ENCODE results near the gene ACOT6. TPM values are rescaled to one million over a fixed set of nuclear protein-coding genes. Genes with fewer than 3 reads are reported as not detected.
"Not testable (repeated sequence)": the region's sequence is repeated elsewhere in the genome, so short reads cannot be mapped to it uniquely, and the experiment has no call there.

ACOT6 gene
- total RNA-seq, 2 donors from 2014 or later, result not detected

GRCh38 chr14:73588695-73589094 is 23.6 kb upstream of the ACOT6 start:
- no peaks in the 10 kb centered on the region for H3K9me3 ChIP-seq
- no peak overlapping the region for H3K27ac ChIP-seq
- TF ChIP-seq CTCF (IDR thresholded peaks at IDR 0.05) (no peak), POLR2A (IDR thresholded peaks at IDR 0.05) (no peak), POLR2AphosphoS5 (IDR thresholded peaks at IDR 0.05) (no peak)
- H3K36me3 ChIP-seq, result no peaks in the 10 kb centered on the region
- no peak for DNase-seq (ENCODE audit: low spot score)
- 76% methylated on average over 1 of the region's 1 CpG for WGBS
- intact Hi-C loops (cut with DNase I), result no loop called here
- no peak overlapping the region for H3K4me3 ChIP-seq
- no peaks in the 10 kb centered on the region for H3K27me3 ChIP-seq (replicated peaks; ENCODE audit: insufficient read depth)
- H3K4me1 ChIP-seq (replicated peaks), result no peaks in the 10 kb centered on the region

- intact Hi-C loops (cut with DNase I), result no loop called here
- H3K4me1 ChIP-seq (replicated peaks), result no peaks in the 10 kb centered on the region
- no peak overlapping the region for H3K27ac ChIP-seq
- 84% methylated on average over 4 of the region's 4 CpGs for WGBS
- no peaks in the 10 kb centered on the region for H3K27me3 ChIP-seq (replicated peaks; ENCODE audit: insufficient read depth)
- H3K36me3 ChIP-seq, result no peaks in the 10 kb centered on the region
- H3K9me3 ChIP-seq, result no peaks in the 10 kb centered on the region
- DNase-seq (ENCODE audit: low spot score), result no peak
- TF ChIP-seq POLR2A (IDR thresholded peaks at IDR 0.05), result no peak
- TF ChIP-seq POLR2AphosphoS5 (IDR thresholded peaks at IDR 0.05), result no peak
- no peak for TF ChIP-seq CTCF (IDR thresholded peaks at IDR 0.05)
- no peak overlapping the region for H3K4me3 ChIP-seq
Observed at GRCh38 chr14:73589116-73589515, 23.2 kb upstream of the ACOT6 start.

- 98% methylated on average over 29 of the region's 32 CpGs for WGBS
- H3K4me1 ChIP-seq (replicated peaks); intact Hi-C loops (cut with DNase I); H3K9me3 ChIP-seq; H3K27ac ChIP-seq; H3K27me3 ChIP-seq (replicated peaks; ENCODE audit: insufficient read depth); DNase-seq (ENCODE audit: low spot score); H3K36me3 ChIP-seq; H3K4me3 ChIP-seq: not testable (repeated sequence)
Observed at GRCh38 chr14:73590673-73591004, 21.7 kb upstream of the ACOT6 start.

GRCh38 chr14:73591690-73592449 is 20.4 kb upstream of the ACOT6 start, which contains the start of gene ACOT4:
TSS of gene ACOT4 (plus strand) at chr14:73591873. CDS start at chr14:73591960, 87 bp downstream.
- intact Hi-C loops (cut with DNase I), result no loop called here
- no peak for DNase-seq (ENCODE audit: low spot score)
- WGBS, result 1% methylated on average over 86 of the region's 89 CpGs

GRCh38 chr14:73594491-73594890 is 17.8 kb upstream of the ACOT6 start:
- Histone ChIP-seq H3K4me3 (no peak overlapping the region), H3K27ac (no peak overlapping the region), H3K36me3 (no peaks in the 10 kb centered on the region), H3K9me3 (no peaks in the 10 kb centered on the region), H3K27me3 (replicated peaks; ENCODE audit: insufficient read depth) (no peaks in the 10 kb centered on the region), H3K4me1 (replicated peaks) (no peaks in the 10 kb centered on the region)
- intact Hi-C loops (cut with DNase I), result no loop called here
- WGBS, result 90% methylated on average over 9 of the region's 9 CpGs
- no peak for TF ChIP-seq POLR2AphosphoS5 (IDR thresholded peaks at IDR 0.05)
- no peak for TF ChIP-seq POLR2A (IDR thresholded peaks at IDR 0.05)
- TF ChIP-seq CTCF (IDR thresholded peaks at IDR 0.05), result no peak
- no peak for DNase-seq (ENCODE audit: low spot score)

More at GRCh38 chr14:73591690-73592449, 20.4 kb upstream of the ACOT6 start, which contains the start of gene ACOT4:
- H3K27me3 ChIP-seq (replicated peaks; ENCODE audit: insufficient read depth), result no peaks in the 10 kb centered on the region
- no peaks in the 10 kb centered on the region for H3K4me1 ChIP-seq (replicated peaks)
- H3K4me3 ChIP-seq, result peak within 1 kb of the TSS; percentile 50 to 58
- peak within 1 kb of the TSS; percentile 27 to 60 for H3K27ac ChIP-seq
- no peaks in the 10 kb centered on the region for H3K9me3 ChIP-seq
- H3K36me3 ChIP-seq, result no peaks in the 10 kb centered on the region
- no peak for TF ChIP-seq POLR2A (IDR thresholded peaks at IDR 0.05)
- TF ChIP-seq CTCF (IDR thresholded peaks at IDR 0.05), result peak in 2 of 4 experiments; percentile 27 to 33
